Medulla oblongata (tissue), 1 donor: ENCODE data around the gene TENT5D.
"Not testable (repeated sequence)": the region's sequence is repeated elsewhere in the genome, so short reads cannot be mapped to it uniquely, and the experiment has no call there.

Experiments used
- DNase-seq: peaks from one replicate; pipeline ENCODE4 v3.0.0-alpha.2; 2015; ENCODE audit errors: extremely low spot score

The TENT5D gene

DNA sequence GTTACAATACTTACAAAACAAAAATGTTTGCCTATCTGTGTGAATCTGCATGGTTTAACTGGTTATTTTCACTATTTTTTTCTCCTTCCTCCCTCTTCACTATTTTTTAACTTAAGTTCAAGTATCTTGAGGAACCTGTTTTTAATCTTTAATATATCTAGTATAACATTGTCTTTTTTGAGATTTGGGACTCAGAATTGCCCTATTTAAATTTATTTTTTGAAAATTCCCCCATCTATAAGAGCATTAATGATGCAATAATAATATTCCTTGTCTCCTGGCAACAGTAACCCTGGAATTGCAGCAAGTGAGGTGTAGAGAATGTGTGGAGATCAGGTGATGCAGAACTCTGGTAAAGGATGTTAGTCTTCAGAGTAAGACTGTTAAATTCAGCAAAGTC, at the start of gene TENT5D:
TENT5D (plus strand) TSS at position 301 of the 400 bp plus-strand sequence. CDS start 22,093 bp downstream, outside the sequence.
- no peak for DNase-seq

DNA sequence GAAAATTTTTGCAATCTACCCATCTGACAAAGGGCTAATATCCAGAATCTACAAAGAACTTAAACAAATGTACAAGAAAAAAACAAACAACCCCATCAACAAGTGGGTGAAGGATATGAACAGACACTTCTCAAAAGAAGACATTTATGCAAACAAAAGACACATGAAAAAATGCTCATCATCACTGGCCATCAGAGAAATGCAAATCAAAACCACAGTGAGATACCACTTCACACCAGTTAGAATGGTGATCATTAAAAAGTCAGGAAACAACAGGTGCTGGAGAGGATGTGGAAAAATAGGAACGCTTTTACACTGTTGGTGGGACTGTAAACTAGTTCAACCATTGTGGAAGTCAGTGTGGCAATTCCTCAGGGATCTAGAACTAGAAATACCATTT, 34.6 kb upstream of the TENT5D start:
- not testable (repeated sequence) for DNase-seq

DNA sequence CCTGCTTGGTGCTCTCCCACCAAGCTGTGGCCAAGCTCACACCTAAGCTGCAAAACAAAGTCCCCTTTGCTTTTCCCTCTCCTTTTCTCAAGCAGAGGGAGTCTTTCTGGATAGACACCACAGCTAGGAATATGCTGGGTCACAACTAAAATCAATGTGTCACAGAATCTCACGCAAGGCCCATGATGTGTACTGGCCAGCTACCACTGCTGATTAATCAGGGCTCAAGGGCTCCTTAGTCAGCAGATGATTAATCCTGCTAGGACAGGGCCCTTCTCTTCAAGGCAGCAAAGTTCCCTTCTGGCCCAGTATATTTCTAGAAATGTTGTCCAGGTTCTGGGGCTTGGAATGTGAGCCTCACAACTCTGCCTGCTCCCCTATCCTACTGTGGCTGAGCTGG, 32.0 kb upstream of the TENT5D start:
- no peak for DNase-seq

DNA sequence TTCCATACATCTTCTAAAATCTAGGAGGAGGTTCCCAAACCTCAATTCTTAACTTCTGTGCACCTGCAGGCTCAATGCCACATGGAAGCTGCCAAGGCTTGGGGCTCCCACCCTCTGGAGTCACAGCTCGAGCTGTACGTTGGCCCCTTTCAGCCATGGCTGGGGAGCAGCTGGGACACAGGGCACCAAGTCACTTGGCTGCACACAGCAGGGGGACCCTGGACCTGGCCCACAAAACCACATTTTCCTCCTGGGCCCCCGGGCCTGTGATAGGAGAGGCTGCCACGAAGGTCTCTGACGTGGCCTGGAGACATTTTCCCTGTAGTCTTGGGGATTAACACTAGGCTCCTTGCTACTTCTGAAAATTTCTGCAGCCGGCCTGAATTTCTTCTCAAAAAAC, 8.2 kb upstream of the TENT5D start:
- no peak for DNase-seq

DNA sequence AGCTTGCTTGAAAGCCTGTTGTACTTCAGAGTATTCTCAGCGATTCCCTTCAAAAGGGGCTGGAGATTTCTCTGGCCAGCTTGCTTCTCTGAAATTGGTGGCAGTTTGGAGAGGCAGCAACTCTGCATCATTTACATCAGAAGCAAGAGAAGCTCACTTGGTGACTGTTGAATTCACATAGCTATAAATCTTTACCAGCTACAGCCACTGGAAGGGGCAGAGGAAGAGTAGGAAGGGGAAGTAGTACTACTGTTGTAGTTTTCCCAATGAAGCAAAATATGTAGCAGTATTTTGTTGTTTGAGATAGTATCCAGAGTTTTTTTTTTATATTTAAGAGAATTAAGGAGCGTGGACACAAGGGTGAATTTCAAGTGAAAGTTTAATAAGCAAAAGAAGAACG, 2.8 kb downstream of the TENT5D start:
- no peak for DNase-seq

GRCh38 chrX:80423744-80424143, 3.5 kb downstream of the TENT5D start:
- no peak for DNase-seq

DNA sequence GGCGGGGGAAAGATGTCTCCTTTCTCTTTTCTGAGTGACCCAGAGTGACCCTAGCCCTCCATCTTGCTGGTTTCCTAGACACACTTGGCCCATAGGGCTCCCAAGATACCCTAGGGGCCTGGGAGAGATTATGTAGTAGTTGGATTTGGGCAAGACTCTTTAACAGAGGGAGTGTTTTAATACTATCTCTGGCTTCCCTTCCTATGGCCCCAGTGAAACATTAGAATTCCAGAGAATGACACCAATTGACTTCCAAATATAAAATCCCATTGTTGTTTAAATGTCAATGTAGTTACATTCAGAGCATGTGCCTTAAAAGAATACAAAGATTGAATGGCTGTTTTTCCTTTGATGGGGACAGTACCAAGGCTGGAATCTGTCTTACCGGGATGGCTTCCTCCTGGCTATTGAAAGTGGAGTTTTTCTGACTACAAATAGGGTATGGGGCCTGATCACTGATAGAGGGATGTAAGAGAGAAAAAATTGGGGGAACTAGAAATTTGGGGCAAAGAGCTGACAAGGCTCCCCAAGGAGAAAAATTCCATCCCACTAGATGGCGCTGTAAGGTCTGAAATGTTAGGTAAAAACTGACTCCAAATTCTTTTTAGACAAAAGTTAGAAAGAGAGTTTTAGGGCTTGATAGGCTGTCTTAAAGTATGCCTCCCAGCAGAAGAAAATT, 10.7 kb downstream of the TENT5D start:
- DNase-seq = no peak

DNA sequence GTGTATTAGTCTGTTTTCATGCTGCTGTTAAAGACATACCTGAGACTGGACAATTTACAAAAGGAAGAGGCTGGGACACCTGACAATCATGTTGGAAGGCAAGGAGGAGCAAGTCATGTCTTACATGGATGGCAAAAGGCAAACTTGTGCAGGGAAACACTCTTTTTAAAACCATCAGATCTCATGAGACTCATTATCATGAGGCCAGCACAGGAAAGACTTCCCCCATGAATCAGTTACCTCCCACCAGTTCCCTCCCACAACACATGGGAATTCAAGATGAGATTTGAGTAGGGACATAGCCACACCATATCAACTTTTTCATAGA, 11.2 kb downstream of the TENT5D start:
- DNase-seq = no peak

DNA sequence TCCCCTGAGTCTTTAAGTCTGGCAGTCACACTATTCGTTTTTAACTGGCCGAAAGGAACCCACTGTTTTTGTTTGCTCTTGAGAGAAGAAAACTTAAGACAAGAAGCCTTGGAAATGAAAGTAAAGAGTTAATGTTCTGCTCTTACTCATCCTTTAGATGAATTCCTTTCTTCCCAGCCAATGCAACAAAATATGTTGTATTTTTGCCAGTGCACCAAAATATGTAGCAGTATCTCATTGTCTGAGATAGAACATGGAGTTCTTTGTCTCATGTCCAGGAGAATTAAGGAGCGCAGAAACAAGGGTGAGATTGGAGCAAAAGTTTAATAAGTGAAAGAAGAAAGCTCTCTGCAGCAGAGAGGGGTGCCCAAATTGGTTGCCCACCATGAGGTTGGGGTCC, 12.2 kb downstream of the TENT5D start:
- no peak for DNase-seq

GRCh38 chrX:80432863-80433262, 12.6 kb downstream of the TENT5D start:
- no peak for DNase-seq

GRCh38 chrX:80468166-80468565, 47.9 kb downstream of the TENT5D start:
- not testable (repeated sequence) for DNase-seq

GRCh38 chrX:80471582-80471981, 51.3 kb downstream of the TENT5D start:
- no peak for DNase-seq

- no peak for DNase-seq
Measured at GRCh38 chrX:80485543-80485942, 65.3 kb downstream of the TENT5D start.

DNA sequence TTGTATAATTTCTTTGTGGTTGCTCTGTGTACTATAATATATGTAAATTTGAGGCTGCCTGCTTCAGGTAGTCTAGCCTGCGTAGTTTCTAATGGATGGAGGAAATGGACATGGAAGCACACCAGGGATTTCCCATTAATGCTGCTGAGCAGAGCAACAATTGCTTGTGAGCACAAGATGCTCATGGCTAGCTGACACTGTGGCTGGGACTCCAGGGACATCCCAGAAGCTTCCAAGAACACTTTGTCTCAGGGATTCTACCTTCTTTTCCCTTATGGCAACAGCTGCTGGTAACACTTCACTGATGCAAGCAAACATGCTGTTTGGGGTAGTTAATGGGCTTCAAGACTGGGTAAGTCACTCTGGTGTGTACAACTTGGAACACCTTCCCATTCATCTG, 66.1 kb downstream of the TENT5D start:
- no peak for DNase-seq

- no peak for DNase-seq
Measured at GRCh38 chrX:80489166-80489565, 68.9 kb downstream of the TENT5D start.
